ENCODE results near the gene MAP7D1.
"Not testable (repeated sequence)": the region's sequence is repeated elsewhere in the genome, so short reads cannot be mapped to it uniquely, and the experiment has no call there.

The MAP7D1 gene

DNA sequence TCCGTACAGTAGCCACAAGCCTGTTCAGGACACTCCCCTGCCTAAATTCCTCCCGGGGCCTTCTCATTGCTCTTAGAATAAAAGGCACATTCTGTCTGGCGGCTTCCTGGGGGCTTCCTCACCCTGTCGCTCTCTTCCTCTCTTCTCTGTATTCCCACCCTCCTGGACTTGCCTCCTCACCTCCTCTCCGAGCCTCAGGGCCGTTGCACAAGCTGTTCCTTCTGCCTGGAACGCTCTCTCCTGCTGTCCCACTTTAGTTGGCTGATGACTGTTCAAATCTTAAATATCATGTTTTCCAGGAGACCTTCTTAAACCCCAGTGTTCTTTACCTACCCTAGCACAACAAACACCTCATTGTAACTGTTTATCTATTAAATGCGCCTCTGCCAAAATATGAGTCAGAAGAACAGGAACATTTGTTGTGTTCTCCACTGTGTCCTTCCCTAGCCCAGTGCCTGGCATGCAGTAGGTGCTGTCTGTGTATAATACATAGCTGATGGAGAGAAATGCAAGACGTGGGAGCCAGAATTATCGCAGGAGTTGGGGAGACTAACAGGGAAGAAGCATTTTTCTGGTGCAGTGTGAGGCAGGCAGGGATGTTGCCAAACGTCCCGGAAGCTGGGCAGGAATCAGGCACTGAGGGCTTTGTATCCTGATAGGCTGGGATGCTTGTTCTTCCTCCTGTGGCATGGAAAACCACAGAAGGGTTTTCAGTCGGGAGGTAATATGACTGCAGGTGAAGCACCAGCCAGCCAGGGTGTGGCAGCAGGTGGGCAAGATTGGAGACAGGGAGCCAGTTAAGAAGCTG lies 44.2 kb downstream of the MAP7D1 start:
- DNase-seq (ENCODE audit: low read depth in 2 of 2) = no peak

DNA sequence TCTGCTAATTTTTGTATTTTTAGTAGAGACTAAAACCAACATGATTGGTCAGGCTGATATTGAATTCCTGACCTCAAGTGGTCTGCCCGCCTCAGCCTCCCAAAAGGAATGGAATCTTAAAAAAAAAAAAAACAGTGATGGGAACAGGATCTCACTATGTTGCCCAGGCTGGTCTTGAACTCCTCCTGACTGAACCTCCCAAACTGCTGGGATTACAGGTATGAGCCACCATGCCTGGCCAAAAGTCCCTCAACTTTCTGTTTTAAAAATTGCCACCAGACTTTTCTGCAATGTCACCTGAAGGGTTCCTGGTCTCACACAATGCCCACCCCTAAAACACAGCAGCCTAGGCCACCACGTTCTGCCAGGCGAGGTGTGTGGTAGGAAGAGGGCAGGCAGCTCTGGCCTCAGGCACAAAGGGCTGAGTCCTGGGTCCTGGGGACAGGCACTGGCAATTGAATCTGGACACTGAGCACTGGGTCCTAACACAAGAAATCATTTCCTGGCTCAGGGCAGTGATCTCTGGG lies 47.1 kb downstream of the MAP7D1 start:
- no peak for DNase-seq (ENCODE audit: low read depth in 2 of 2)

DNA sequence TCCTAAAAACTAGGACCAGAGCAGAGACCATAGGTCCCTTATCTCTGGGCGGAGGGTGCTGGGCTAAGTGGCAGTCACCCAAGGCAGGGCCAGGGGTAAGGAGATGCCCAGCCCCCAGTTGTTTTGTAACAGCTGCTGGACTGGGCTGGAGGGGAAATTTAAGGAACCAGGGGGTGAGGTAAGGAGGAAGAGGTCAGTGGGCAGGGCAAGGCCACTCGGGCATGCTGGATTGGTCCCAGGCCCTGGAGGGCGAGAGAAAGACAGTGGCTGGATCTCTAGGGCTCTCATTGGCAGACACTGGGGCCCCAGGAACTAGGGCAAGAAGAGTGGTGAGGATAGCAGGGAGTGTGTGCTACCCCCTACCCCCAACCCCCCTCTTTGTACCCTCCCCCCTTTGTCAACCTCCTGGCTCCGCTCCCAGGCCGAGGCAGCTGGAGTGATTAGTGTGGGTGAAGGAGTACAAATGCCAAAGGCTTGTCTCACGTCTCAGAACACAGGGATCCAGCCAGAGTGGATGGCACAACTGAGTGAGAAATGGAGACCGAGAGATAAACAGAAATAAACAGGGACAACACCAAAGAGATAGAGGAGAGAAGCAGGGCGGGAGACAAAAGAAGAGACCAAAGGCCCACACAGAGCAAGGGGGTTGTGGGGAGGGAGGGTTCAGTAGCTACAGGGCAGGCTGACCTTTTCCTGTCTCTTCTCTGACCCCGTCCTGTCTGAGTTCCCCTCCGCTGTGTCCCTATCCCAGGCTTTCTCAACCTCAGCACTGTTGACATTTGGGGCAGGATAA lies 47.8 kb downstream of the MAP7D1 start:
- DNase-seq (ENCODE audit: low read depth in 2 of 2) = peak in 1 of 2 experiments; percentile 19

DNA sequence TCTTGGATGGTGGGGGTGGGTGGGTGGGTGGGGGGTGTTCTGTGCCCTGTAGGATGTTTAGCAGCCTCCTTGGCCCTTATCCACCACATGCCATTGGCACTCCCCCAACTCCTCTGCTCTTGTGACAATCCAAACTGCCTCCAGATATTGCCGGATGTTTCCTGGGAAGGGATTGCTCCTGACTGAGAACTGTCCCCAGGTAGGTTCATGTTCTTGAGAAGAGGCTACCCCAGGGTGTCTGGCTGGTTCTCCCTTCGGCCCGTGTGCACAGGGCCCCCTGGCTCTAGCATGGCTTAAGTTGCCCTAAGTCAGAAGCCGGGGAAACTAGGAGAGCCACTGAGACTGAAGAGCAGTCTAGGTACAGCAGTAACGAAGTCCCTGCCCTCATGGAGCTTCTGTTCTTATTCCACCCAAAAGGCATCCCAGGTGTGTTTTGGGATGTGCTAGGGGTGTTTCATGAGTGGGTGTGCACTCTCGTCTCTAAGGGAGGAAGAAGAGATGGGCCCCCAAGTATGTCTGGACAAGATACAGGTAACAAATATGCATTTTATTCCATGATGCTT lies 48.5 kb downstream of the MAP7D1 start:
- no peak for DNase-seq (ENCODE audit: low read depth in 2 of 2)

DNA sequence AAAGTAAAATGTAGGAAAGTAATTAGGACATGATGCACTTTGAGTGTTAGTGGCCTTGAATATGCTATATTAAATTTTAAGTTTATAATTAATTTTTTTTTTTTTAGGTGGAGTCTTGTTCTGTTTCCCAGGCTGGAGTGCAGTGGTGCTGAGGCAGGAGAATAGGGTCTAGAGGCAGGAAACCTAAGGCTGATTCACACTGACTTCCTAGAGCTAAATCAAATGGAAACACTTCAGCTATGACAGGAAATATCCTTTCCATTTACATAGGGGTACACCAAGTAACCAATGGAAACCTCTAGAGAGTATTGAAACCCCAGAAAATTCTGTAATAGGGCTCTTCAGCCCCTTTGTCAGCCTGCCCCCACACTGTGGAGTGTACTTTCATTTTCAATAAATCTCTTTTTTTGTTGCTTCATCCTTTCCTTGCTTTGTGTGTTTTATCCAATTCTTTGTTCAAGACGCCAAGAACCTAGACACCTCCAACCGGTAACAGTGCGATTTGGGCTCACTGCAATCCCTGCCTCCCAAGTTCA lies 50.4 kb downstream of the MAP7D1 start:
- no peak for DNase-seq (ENCODE audit: low read depth in 2 of 2)

GRCh38 chr1:36207339-36207738 lies 51.4 kb downstream of the MAP7D1 start:
- no peak for DNase-seq (ENCODE audit: low read depth in 2 of 2)

GRCh38 chr1:36208978-36209703 lies 53.2 kb downstream of the MAP7D1 start:
- no peak for DNase-seq (ENCODE audit: low read depth in 2 of 2)

DNA sequence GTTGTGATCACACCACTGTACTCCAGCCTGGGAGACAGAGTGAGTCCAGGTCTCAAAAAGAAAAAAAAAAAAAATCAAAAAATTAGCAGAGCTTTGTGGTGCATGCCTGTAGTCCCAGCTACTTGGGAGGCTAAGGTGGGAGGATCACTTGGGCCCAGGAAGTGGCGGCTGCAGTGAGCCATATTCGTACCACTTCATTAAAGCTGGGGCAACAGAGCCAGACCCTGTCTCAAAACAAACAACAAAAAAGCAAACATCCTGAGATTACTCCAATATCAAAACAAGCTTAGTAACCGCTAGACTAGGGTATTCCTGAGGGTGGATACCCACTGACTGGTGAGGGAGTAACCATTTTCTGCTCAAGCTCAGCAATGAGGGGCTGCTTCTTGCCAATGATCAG lies 55.3 kb downstream of the MAP7D1 start:
- DNase-seq (ENCODE audit: low read depth in 2 of 2) = no peak

- no peak for DNase-seq (ENCODE audit: low read depth in 2 of 2)
Observed at GRCh38 chr1:36211841-36212240, 55.9 kb downstream of the MAP7D1 start.

DNA sequence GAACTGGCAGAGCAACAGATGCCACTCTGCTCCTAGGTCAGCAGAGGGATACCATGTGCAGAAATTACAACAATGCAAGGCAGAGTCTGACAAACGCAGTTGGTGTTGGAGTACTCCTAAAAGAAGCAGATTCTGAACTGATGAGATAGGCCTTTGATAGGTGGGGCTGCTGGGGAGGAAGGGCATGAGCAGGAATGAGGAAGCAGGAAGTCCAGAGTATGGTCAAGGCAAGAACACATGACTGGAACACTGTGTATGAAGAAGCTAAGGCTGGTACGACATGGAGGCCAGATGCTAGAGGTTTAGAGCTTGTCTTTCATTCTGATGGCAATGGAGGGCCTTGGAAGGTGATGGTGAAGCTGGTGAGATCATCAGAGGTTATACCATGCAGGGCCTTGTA lies 56.8 kb downstream of the MAP7D1 start:
- DNase-seq (ENCODE audit: low read depth in 2 of 2) = no peak

- DNase-seq (ENCODE audit: low read depth in 2 of 2) = no peak
Observed at GRCh38 chr1:36217670-36218069, 61.7 kb downstream of the MAP7D1 start.

GRCh38 chr1:36221901-36222300 lies 65.9 kb downstream of the MAP7D1 start:
- DNase-seq (ENCODE audit: low read depth in 2 of 2) = not testable (repeated sequence)

GRCh38 chr1:36222481-36223380 lies 66.8 kb downstream of the MAP7D1 start:
- no peak for DNase-seq (ENCODE audit: low read depth in 2 of 2)

DNA sequence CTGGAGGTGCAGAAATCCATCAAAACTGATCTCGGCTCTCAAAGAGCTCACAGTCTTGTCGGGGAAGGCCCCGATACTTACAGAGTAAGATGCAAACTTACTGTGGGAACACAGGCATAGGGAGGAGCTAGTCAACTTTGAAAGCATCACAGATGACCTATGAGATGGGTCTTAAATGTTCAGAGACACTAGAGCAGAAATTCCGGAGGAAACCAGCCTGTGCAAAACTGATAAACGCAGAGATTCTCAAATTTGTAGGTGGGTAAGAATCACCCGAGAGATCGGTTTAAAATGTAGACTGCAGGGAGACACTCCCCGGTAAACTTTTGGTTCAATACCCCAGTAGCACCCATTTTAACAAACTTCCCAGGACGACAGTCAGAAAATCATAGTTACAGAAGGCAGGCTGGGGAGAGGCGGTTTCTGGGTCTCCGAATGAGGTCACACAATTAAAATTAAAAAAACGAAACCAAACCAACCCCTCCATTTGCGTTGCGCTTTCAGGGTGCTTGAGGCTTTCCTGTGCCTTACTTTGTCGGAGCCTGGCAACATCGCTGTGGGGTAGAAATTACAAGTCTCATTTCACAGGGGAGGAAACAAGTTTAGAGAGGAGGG lies 67.5 kb downstream of the MAP7D1 start:
- DNase-seq (ENCODE audit: low read depth in 2 of 2) = peak in 1 of 2 experiments; percentile 17

DNA sequence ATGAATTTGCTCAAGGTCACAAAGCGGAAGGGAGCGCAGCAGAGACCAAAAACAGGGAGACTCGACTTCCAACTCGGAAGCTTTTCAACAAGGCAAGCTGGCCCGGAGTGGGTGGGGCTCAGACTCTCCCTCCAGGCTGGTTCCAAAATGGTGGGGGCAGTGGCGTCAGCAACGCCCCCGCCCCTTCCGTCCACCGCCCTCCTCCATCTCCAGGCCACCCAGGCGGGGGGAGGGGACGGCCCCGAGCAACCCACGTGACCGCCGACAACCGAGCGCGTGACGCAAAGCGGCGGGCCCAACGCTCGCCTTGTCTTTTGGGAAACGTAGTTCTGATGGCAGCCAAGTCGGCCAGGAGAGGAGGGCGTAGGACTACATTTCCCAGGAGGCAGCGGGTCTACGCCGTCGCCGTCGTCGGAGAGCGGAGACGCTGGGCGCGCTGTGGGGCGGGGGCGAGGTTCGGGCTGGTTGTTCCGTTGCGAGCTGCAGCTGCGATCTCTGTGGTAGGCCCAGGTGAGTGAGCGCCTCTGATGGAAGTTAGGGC lies 68.1 kb downstream of the MAP7D1 start, which contains the start of gene THRAP3:
Gene THRAP3 (plus strand): TSS at position 448 of the 541 bp plus-strand sequence. CDS start 58,121 bp downstream, outside the sequence.
- DNase-seq (ENCODE audit: low read depth in 2 of 2) = peak; percentile 99

DNA sequence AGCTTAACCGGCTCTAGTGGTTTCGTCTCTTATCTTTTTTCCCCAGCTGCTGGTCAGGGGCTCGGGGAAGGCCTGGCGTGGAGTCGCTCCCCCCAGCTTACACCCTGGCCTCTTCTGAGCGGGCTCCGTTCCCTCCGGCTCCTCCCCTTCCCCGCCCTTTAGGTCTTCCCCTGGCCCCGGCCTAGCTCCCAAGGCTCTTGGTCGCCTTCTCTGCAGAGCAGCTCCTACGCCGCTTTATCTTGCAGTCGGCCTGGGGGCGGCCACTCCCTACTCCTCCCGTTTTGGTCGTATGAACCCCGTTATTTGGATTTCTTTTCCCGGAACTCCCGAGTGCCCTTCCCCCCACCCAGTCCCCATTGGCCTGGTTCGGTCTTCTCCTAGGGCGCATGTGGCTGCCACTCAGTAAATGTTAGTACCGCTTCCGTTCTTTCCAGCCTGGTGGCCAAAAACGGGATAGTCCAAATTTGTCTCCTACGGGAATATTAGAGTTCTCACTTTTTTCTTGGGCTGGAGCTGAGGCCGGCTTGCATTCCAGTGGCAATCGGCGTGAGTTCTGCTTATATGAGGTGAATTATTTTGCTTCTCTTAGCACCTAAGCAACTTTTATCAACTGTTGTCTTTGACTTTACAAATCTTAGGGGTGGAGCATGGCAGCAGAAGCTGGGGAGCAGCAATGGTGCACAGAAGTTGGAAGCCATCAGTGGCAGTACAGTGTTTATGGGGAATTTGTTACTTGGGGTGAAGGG lies 68.8 kb downstream of the MAP7D1 start:
- DNase-seq (ENCODE audit: low read depth in 2 of 2) = peak; percentile 68 to 75

- no peak for DNase-seq (ENCODE audit: low read depth in 2 of 2)
Observed at GRCh38 chr1:36225283-36225899, 69.4 kb downstream of the MAP7D1 start.

GRCh38 chr1:36230279-36230678 lies 74.3 kb downstream of the MAP7D1 start:
- not testable (repeated sequence) for DNase-seq (ENCODE audit: low read depth in 2 of 2)
